K562 (cell line): ENCODE measurements around the gene NUFIP1. TPM values are rescaled to one million over a fixed set of nuclear protein-coding genes. Genes with fewer than 3 reads are reported as not detected.

Experiments used
- ATAC-seq: fragments of 200-7000 bp; cut with Tn5 transposase; 3 replicates; pipeline ENCODE4 v1.9.1; 2020; ENCODE audit warnings: moderate library complexity
- BruUV-seq: library from RNA; stranded (reverse); fragments of 400-500 nt; replicated peaks from 2 replicates; lab custom pipeline; 2021; lab: Mats Ljungman, UMichigan
- CTCF ChIA-PET: fragments of 300-600 bp; formaldehyde crosslinking; extraction: SDS; loops from one replicate; lab custom pipeline; 2021; ENCODE audit warnings: low intra/inter-chr PET ratio; lab: Yijun Ruan, JAX
- POLR2A ChIA-PET: fragments of 300-600, 350-650 bp; sonication (Branson Sonifier 250); formaldehyde crosslinking; extraction: SDS; loops from one replicate; lab custom pipeline; 2021; ENCODE audit warnings: antibody characterized with exemption, inconsistent platforms; lab: Yijun Ruan, JAX
- DNase-seq, 4 experiments: peaks; one replicate each; pipeline versions ENCODE4 v3.0.0 to v3.0.0-alpha.2; 2011 to 2018; ENCODE audit warnings: low spot score in 3 of 4, mixed read lengths in 3 of 4; ENCODE audit errors: extremely low read depth in 1 of 4
- FAIRE-seq: peaks from 2 replicates; lab custom pipeline; 2011; peaks lifted over from hg19 to GRCh38; lab: Jason Lieb, UNC
- H2AFZ ChIP-seq: 2 replicates; pipeline ENCODE4 v1.6.0; 2011; ENCODE audit warnings: low read depth, low read length, control low read depth, inconsistent platforms
- H3K27ac ChIP-seq: fragments of 200-600 bp; 3 replicates; pipeline ENCODE4 v1.8.0; 2011; ENCODE audit warnings: low read depth, mild to moderate bottlenecking, control low read depth, inconsistent platforms, low read length, moderate library complexity, mixed read lengths; ENCODE audit errors: extremely low read depth
- H3K27me3 ChIP-seq, 2 experiments: fragments of 300-600 bp in 1 of 2; 2 replicates in 1 of 2; 3 replicates in 1 of 2; pipeline versions ENCODE4 v1.6.0 to v1.8.0; 2011; ENCODE audit warnings: inconsistent platforms in 2 of 2, low read length in 2 of 2, mild to moderate bottlenecking in 1 of 2, mixed read lengths in 1 of 2, moderate library complexity in 1 of 2; ENCODE audit not compliant: control insufficient read depth in 2 of 2, insufficient read depth in 2 of 2
- H3K36me3 ChIP-seq: fragments of 300-600 bp; 3 replicates; pipeline ENCODE4 v1.8.0; 2011; ENCODE audit warnings: mild to moderate bottlenecking, low read length, inconsistent platforms; ENCODE audit not compliant: control insufficient read depth, insufficient read depth
- H3K4me1 ChIP-seq, 2 experiments: fragments of 200-600 bp in 1 of 2; replicated peaks in 1 of 2; 2 replicates in 1 of 2; 3 replicates in 1 of 2; pipeline versions ENCODE4 v1.5.1 to v1.8.0; 2011; ENCODE audit warnings: inconsistent platforms in 2 of 2, low read length in 2 of 2, mild to moderate bottlenecking in 1 of 2, mixed read lengths in 1 of 2, moderate library complexity in 1 of 2; ENCODE audit not compliant: control insufficient read depth in 2 of 2, insufficient read depth in 2 of 2
- H3K4me2 ChIP-seq: 2 replicates; pipeline ENCODE4 v1.6.1; 2011; ENCODE audit warnings: low read length, control low read depth, inconsistent platforms, mixed read lengths; ENCODE audit not compliant: insufficient read depth
- H3K4me3 ChIP-seq: fragments of 200-600 bp; sonication (generic), shearing (Covaris generic); 2 replicates; pipeline ENCODE4 v1.5.1; 2016; ENCODE audit warnings: control low read depth, inconsistent platforms
- H3K79me2 ChIP-seq: fragments of 200-600 bp; 3 replicates; pipeline ENCODE4 v1.8.0; 2011; ENCODE audit warnings: low read length, inconsistent platforms; ENCODE audit not compliant: control insufficient read depth, insufficient read depth
- H3K9ac ChIP-seq, 2 experiments: 2 replicates each; pipeline versions ENCODE4 v1.6.0 to v1.6.1; 2011; ENCODE audit warnings: low read depth in 2 of 2, low read length in 2 of 2, control low read depth in 1 of 2, inconsistent platforms in 1 of 2, mild to moderate bottlenecking in 1 of 2, mixed read lengths in 1 of 2; ENCODE audit not compliant: insufficient read depth in 1 of 2
- H3K9me1 ChIP-seq: one replicate; pipeline ENCODE4 v1.6.0; 2011; ENCODE audit warnings: inconsistent platforms, mild to moderate bottlenecking, low read length, moderate library complexity; ENCODE audit not compliant: control insufficient read depth, insufficient read depth
- H3K9me3 ChIP-seq: replicated peaks from 2 replicates; pipeline ENCODE4 v1.5.1; 2011; ENCODE audit warnings: low read depth, low read length, inconsistent platforms; ENCODE audit not compliant: control insufficient read depth, insufficient read depth
- H4K20me1 ChIP-seq: replicated peaks from 2 replicates; pipeline ENCODE4 v1.6.1; 2011; ENCODE audit warnings: low read length, inconsistent platforms, mixed read lengths; ENCODE audit not compliant: control insufficient read depth, insufficient read depth
- E2F1 ChIP-seq: sonication (generic); formaldehyde crosslinking; IDR thresholded peaks from 2 replicates; pipeline ENCODE4 v1.8.1; 2023; ENCODE audit warnings: mild to moderate bottlenecking, missing genetic modification reagents, moderate library complexity
- MIER1 ChIP-seq: fragments of 450-650 bp; IDR thresholded peaks from 2 replicates; pipeline ENCODE4 v1.6.1; 2016; ENCODE audit warnings: antibody characterized with exemption, mild to moderate bottlenecking, low read depth
- POLR3A ChIP-seq: IDR thresholded peaks from 2 replicates; pipeline ENCODE4 v1.6.1; 2011; ENCODE audit warnings: borderline replicate concordance, mild to moderate bottlenecking, moderate library complexity; ENCODE audit not compliant: insufficient read length, insufficient read depth; ENCODE audit errors: extremely low read depth
- SREBF1 ChIP-seq: fragments of 150-350 bp; IDR thresholded peaks from 2 replicates; pipeline ENCODE4 v1.6.1; 2014; ENCODE audit warnings: antibody characterized with exemption, low read depth, low read length, borderline replicate concordance
- WGBS: fragments of 100-300 bp; shearing (Covaris generic); methylation state at CpG from one replicate; pipeline ENCODE4 v1.1.6; 2016; ENCODE audit warnings: low coverage, mixed read lengths; ENCODE audit not compliant: insufficient coverage; ENCODE audit errors: missing lambda C conversion rate; 5-methylcytosine and 5-hydroxymethylcytosine counted together
- in situ Hi-C: fragments of 300-500 bp; cut with MboI; formaldehyde crosslinking; loops from 4 replicates; pipeline ENCODE4 v1.15.0; 2018; ENCODE audit warnings: inconsistent platforms, mixed read lengths
- intact Hi-C: fragments of 100-400 bp; cut with micrococcal nuclease; formaldehyde crosslinking; loops from 2 replicates; pipeline ENCODE4 v1.14.2; 2022
- polyA plus RNA-seq, 8 experiments: library from polyadenylated mRNA; depleted of rRNA in 4 of 8; stranded (reverse) in 5 of 8; unstranded in 3 of 8; fragments of >200 nt; fragmentation: Nextera tagmentation in 2 of 8; fragmentation: Illumina TruSeq in 1 of 8; extraction: Ambion mirVana in 2 of 8; extraction: Trizol in 1 of 8; gene quantifications; 2 replicates each; pipeline versions ENCODE4 v1.2.1 to v1.2.3, GENCODE V29; 2011 to 2014; ENCODE audit warnings: inconsistent platforms in 1 of 8, missing spikeins in 1 of 8
- total RNA-seq, 7 experiments: library from RNA; depleted of rRNA in 6 of 7; stranded (reverse); fragments of >200 nt in 6 of 7; fragmentation: Illumina TruSeq in 2 of 7; extraction: Trizol in 2 of 7; gene quantifications; 2 replicates each; pipeline versions ENCODE4 v1.2.1 to v1.2.3, GENCODE V29; 2011 to 2021; ENCODE audit warnings: low replicate concordance in 1 of 7
- TF ChIP-seq, protein P1 (sequence below): fragments of 450-650 bp; IDR thresholded peaks from 2 replicates; pipeline ENCODE4 v1.6.1; 2016; ENCODE audit warnings: mild to moderate bottlenecking, moderate library complexity
- TF ChIP-seq, protein P2 (sequence below): fragments of 250-450 bp; sonication (Bioruptor Pico); IDR thresholded peaks from 2 replicates; pipeline ENCODE4 v1.8.0; 2022; ENCODE audit warnings: inconsistent platforms
- TF ChIP-seq, protein P3 (sequence below): fragments of 250-450 bp; sonication (Bioruptor Pico); IDR thresholded peaks from 2 replicates; pipeline ENCODE4 v1.8.0; 2022; ENCODE audit warnings: moderate library complexity, mild to moderate bottlenecking, inconsistent platforms

NUFIP1 gene
- total and polyA plus RNA-seq, 9 of the 15 experiments (the other 6 are each of a cell fraction or from before 2014, with no cell fraction given): 2.6 to 9.7 (median 4.1) TPM

DNA sequence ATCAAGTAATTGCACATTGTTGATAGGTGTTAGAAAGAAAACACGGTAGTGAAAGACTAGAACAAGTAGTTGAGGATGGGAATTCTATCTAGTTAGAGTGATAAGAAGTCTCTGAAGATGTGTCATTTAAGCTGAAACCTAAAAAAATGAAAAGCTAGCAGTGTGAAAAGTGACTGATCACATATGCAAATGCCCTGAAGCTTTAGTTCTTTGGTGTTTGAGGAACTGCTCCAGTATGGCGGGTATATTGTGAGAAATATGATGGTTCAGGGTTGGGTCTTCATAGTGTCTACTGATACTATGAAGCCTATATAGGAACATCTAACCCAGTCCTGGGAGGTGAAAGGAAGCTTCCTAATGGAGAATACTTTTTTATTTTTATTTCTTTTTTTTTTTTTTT is 45.1 kb upstream of the NUFIP1 start:
- no TSS peak for BruUV-seq
- TF ChIP-seq, protein P1, sequence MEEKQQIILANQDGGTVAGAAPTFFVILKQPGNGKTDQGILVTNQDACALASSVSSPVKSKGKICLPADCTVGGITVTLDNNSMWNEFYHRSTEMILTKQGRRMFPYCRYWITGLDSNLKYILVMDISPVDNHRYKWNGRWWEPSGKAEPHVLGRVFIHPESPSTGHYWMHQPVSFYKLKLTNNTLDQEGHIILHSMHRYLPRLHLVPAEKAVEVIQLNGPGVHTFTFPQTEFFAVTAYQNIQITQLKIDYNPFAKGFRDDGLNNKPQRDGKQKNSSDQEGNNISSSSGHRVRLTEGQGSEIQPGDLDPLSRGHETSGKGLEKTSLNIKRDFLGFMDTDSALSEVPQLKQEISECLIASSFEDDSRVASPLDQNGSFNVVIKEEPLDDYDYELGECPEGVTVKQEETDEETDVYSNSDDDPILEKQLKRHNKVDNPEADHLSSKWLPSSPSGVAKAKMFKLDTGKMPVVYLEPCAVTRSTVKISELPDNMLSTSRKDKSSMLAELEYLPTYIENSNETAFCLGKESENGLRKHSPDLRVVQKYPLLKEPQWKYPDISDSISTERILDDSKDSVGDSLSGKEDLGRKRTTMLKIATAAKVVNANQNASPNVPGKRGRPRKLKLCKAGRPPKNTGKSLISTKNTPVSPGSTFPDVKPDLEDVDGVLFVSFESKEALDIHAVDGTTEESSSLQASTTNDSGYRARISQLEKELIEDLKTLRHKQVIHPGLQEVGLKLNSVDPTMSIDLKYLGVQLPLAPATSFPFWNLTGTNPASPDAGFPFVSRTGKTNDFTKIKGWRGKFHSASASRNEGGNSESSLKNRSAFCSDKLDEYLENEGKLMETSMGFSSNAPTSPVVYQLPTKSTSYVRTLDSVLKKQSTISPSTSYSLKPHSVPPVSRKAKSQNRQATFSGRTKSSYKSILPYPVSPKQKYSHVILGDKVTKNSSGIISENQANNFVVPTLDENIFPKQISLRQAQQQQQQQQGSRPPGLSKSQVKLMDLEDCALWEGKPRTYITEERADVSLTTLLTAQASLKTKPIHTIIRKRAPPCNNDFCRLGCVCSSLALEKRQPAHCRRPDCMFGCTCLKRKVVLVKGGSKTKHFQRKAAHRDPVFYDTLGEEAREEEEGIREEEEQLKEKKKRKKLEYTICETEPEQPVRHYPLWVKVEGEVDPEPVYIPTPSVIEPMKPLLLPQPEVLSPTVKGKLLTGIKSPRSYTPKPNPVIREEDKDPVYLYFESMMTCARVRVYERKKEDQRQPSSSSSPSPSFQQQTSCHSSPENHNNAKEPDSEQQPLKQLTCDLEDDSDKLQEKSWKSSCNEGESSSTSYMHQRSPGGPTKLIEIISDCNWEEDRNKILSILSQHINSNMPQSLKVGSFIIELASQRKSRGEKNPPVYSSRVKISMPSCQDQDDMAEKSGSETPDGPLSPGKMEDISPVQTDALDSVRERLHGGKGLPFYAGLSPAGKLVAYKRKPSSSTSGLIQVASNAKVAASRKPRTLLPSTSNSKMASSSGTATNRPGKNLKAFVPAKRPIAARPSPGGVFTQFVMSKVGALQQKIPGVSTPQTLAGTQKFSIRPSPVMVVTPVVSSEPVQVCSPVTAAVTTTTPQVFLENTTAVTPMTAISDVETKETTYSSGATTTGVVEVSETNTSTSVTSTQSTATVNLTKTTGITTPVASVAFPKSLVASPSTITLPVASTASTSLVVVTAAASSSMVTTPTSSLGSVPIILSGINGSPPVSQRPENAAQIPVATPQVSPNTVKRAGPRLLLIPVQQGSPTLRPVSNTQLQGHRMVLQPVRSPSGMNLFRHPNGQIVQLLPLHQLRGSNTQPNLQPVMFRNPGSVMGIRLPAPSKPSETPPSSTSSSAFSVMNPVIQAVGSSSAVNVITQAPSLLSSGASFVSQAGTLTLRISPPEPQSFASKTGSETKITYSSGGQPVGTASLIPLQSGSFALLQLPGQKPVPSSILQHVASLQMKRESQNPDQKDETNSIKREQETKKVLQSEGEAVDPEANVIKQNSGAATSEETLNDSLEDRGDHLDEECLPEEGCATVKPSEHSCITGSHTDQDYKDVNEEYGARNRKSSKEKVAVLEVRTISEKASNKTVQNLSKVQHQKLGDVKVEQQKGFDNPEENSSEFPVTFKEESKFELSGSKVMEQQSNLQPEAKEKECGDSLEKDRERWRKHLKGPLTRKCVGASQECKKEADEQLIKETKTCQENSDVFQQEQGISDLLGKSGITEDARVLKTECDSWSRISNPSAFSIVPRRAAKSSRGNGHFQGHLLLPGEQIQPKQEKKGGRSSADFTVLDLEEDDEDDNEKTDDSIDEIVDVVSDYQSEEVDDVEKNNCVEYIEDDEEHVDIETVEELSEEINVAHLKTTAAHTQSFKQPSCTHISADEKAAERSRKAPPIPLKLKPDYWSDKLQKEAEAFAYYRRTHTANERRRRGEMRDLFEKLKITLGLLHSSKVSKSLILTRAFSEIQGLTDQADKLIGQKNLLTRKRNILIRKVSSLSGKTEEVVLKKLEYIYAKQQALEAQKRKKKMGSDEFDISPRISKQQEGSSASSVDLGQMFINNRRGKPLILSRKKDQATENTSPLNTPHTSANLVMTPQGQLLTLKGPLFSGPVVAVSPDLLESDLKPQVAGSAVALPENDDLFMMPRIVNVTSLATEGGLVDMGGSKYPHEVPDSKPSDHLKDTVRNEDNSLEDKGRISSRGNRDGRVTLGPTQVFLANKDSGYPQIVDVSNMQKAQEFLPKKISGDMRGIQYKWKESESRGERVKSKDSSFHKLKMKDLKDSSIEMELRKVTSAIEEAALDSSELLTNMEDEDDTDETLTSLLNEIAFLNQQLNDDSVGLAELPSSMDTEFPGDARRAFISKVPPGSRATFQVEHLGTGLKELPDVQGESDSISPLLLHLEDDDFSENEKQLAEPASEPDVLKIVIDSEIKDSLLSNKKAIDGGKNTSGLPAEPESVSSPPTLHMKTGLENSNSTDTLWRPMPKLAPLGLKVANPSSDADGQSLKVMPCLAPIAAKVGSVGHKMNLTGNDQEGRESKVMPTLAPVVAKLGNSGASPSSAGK: no peak
- TF ChIP-seq MIER1 (no peak), SREBF1 (no peak), E2F1 (CRISPR knock-in tag) (no peak), POLR3A (no peak)
- TF ChIP-seq, protein P2, sequence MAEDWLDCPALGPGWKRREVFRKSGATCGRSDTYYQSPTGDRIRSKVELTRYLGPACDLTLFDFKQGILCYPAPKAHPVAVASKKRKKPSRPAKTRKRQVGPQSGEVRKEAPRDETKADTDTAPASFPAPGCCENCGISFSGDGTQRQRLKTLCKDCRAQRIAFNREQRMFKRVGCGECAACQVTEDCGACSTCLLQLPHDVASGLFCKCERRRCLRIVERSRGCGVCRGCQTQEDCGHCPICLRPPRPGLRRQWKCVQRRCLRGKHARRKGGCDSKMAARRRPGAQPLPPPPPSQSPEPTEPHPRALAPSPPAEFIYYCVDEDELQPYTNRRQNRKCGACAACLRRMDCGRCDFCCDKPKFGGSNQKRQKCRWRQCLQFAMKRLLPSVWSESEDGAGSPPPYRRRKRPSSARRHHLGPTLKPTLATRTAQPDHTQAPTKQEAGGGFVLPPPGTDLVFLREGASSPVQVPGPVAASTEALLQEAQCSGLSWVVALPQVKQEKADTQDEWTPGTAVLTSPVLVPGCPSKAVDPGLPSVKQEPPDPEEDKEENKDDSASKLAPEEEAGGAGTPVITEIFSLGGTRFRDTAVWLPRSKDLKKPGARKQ (CRISPR knock-in tag): no peak
- TF ChIP-seq, protein P3, sequence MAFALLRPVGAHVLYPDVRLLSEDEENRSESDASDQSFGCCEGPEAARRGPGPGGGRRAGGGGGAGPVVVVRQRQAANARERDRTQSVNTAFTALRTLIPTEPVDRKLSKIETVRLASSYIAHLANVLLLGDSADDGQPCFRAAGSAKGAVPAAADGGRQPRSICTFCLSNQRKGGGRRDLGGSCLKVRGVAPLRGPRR: no peak

More for the DNA sequence above, 45.1 kb upstream of the NUFIP1 start:
- Histone ChIP-seq H3K9ac (no peak overlapping the region), H3K27me3 (no peaks in the 10 kb centered on the region), H3K4me2 (no peak overlapping the region), H3K27ac (no peak overlapping the region), H3K4me1 (no peaks in the 10 kb centered on the region), H3K36me3 (no peaks in the 10 kb centered on the region; the same call in 2 of the 3 replicates), H3K79me2 (no peaks in the 10 kb centered on the region), H3K9me3 (no peaks in the 10 kb centered on the region), H4K20me1 (no peaks in the 10 kb centered on the region), H3K4me3 (no peak overlapping the region), H2AFZ (no peak overlapping the region), H3K9me1 (no peaks in the 10 kb centered on the region)
- FAIRE-seq: no peak
- in situ Hi-C loops: no loop called here
- ChIA-PET POLR2A (interaction anchor here (0.6 kb wide), 1 partner anchor 9 kb away, joined by 5 read pairs; no protein-coding TSS in a partner anchor), CTCF (no interaction called here)
- no peak for ATAC-seq
- WGBS: 76% methylated on average over 2 of the region's 2 CpGs
- DNase-seq: no peak
- intact Hi-C loops: no loop called here
